Left ventricle myocardium inferior (tissue), 1 donor: ENCODE measurements around the gene DLL1. TPM values are rescaled to one million over a fixed set of nuclear protein-coding genes. Genes with fewer than 3 reads are reported as not detected.

Source experiments
- DNase-seq: peaks from one replicate; pipeline ENCODE4 v3.0.0-alpha.2; 2020
- H3K27ac ChIP-seq: fragments of 200-600 bp; replicated peaks from 2 replicates; pipeline ENCODE4 v1.8.0; 2021
- H3K27me3 ChIP-seq: fragments of 200-600 bp; 2 replicates; pipeline ENCODE4 v1.8.0; 2021; ENCODE audit warnings: low read depth
- H3K36me3 ChIP-seq: fragments of 200-600 bp; 2 replicates; pipeline ENCODE4 v1.8.0; 2021
- H3K4me1 ChIP-seq: fragments of 200-600 bp; 2 replicates; pipeline ENCODE4 v1.8.0; 2021
- H3K4me3 ChIP-seq: fragments of 200-600 bp; 2 replicates; pipeline ENCODE4 v1.8.0; 2021; ENCODE audit warnings: mild to moderate bottlenecking, moderate library complexity
- H3K9me3 ChIP-seq: fragments of 200-600 bp; replicated peaks from 2 replicates; pipeline ENCODE4 v1.8.0; 2021
- CTCF ChIP-seq: fragments of 200-600 bp; IDR thresholded peaks from 2 replicates; pipeline ENCODE4 v1.8.0; 2021; ENCODE audit warnings: antibody characterized with exemption, mild to moderate bottlenecking, borderline replicate concordance
- intact Hi-C: fragments of 100-400 bp; cut with micrococcal nuclease; formaldehyde crosslinking; loops from one replicate; pipeline ENCODE4 v1.11.0; 2022
- total RNA-seq: library from RNA; stranded (reverse); fragmentation: NEBNext Ultra II Directional; extraction: Animal tissue kit (Norgen Biotek cat#: 25700); gene quantifications from one replicate; pipeline ENCODE4 v1.2.1, GENCODE V29; 2021
- donor health status: DM: no; HTN: yes; CAD: no; lungs with severe emphysema.

Gene DLL1
- total RNA-seq, 1 donor from 2014 or later: 11.7 TPM

GRCh38 chr6:170274713-170275560 lies 15.9 kb downstream of the DLL1 start:
- DNase-seq: no peak
- no peak overlapping the region for H3K4me3 ChIP-seq
- H3K27me3 ChIP-seq: no peaks in the 10 kb centered on the region
- H3K27ac ChIP-seq: no peak overlapping the region
- no peak for TF ChIP-seq CTCF
- no peaks in the 10 kb centered on the region for H3K9me3 ChIP-seq
- peaks cover 57% of the 10 kb centered on the region for H3K4me1 ChIP-seq
- H3K36me3 ChIP-seq: no peaks in the 10 kb centered on the region
- intact Hi-C loops: no loop called here

- no peak overlapping the region for H3K27ac ChIP-seq
- H3K36me3 ChIP-seq: no peaks in the 10 kb centered on the region
- H3K4me3 ChIP-seq: no peak overlapping the region
- no peaks in the 10 kb centered on the region for H3K27me3 ChIP-seq
- no peak for TF ChIP-seq CTCF
- H3K4me1 ChIP-seq: peaks cover 44% of the 10 kb centered on the region
- DNase-seq: no peak
- no peaks in the 10 kb centered on the region for H3K9me3 ChIP-seq
- intact Hi-C loops: no loop called here
These were observed 17.2 kb downstream of the DLL1 start for GRCh38 chr6:170273681-170274080.

GRCh38 chr6:170273191-170273590 lies 17.7 kb downstream of the DLL1 start:
- Histone ChIP-seq H3K36me3 (no peaks in the 10 kb centered on the region), H3K4me1 (peaks cover 40% of the 10 kb centered on the region), H3K9me3 (no peaks in the 10 kb centered on the region), H3K27me3 (no peaks in the 10 kb centered on the region), H3K27ac (no peak overlapping the region), H3K4me3 (no peak overlapping the region)
- TF ChIP-seq CTCF: no peak
- intact Hi-C loops: no loop called here
- DNase-seq: no peak

- Histone ChIP-seq H3K27ac (no peak overlapping the region), H3K9me3 (no peaks in the 10 kb centered on the region), H3K27me3 (no peaks in the 10 kb centered on the region), H3K36me3 (no peaks in the 10 kb centered on the region), H3K4me1 (peaks cover 33% of the 10 kb centered on the region), H3K4me3 (peak overlapping the region; percentile 27)
- intact Hi-C loops: no loop called here
- TF ChIP-seq CTCF: no peak
- DNase-seq: no peak
These were observed 18.4 kb downstream of the DLL1 start for GRCh38 chr6:170272341-170273065.

- DNase-seq: no peak
- H3K36me3 ChIP-seq: no peaks in the 10 kb centered on the region
- H3K27ac ChIP-seq: no peak overlapping the region
- TF ChIP-seq CTCF: no peak
- H3K9me3 ChIP-seq: no peaks in the 10 kb centered on the region
- H3K4me3 ChIP-seq: peak overlapping the region; percentile 27
- intact Hi-C loops: no loop called here
- H3K27me3 ChIP-seq: no peaks in the 10 kb centered on the region
- H3K4me1 ChIP-seq: peaks cover 27% of the 10 kb centered on the region
These were observed 19.0 kb downstream of the DLL1 start for GRCh38 chr6:170271771-170272314.
